ENCODE measurements around the gene CALML3.

Gene CALML3

GRCh38 chr10:5549462-5550249, 24.9 kb downstream of the CALML3 start:
- Histone ChIP-seq H3K36me3 (ENCODE audit: control insufficient read depth, low read depth, low read length) (no peaks in the 10 kb centered on the region), H3K9me3 (ENCODE audit: control insufficient read depth, low read depth, low read length) (no peaks in the 10 kb centered on the region), H3K4me3 (ENCODE audit: low read length) (no peak overlapping the region), H3K4me1 (ENCODE audit: control insufficient read depth, low read depth, low read length) (no peaks in the 10 kb centered on the region), H3K27ac (ENCODE audit: low read length) (no peak overlapping the region), H3K9ac (ENCODE audit: low read length) (no peak overlapping the region), H3K27me3 (ENCODE audit: control insufficient read depth, insufficient read depth, low read length) (no peaks in the 10 kb centered on the region)

- no peak overlapping the region for H3K9ac ChIP-seq (ENCODE audit: low read length)
- no peaks in the 10 kb centered on the region for H3K27me3 ChIP-seq (ENCODE audit: control insufficient read depth, insufficient read depth, low read length)
- H3K9me3 ChIP-seq (ENCODE audit: control insufficient read depth, low read depth, low read length) = no peaks in the 10 kb centered on the region
- no peaks in the 10 kb centered on the region for H3K4me1 ChIP-seq (ENCODE audit: control insufficient read depth, low read depth, low read length)
- H3K4me3 ChIP-seq (ENCODE audit: low read length) = no peak overlapping the region
- H3K36me3 ChIP-seq (ENCODE audit: control insufficient read depth, low read depth, low read length) = no peaks in the 10 kb centered on the region
- H3K27ac ChIP-seq (ENCODE audit: low read length) = no peak overlapping the region
Observed at GRCh38 chr10:5550250-5550545, 25.4 kb downstream of the CALML3 start.

- H3K4me3 ChIP-seq (ENCODE audit: low read length) = no peak overlapping the region
- H3K4me1 ChIP-seq (ENCODE audit: control insufficient read depth, low read depth, low read length) = no peaks in the 10 kb centered on the region
- no peak overlapping the region for H3K9ac ChIP-seq (ENCODE audit: low read length)
Observed at GRCh38 chr10:5550621-5551530, 26.1 kb downstream of the CALML3 start.

GRCh38 chr10:5551531-5552375, 27.0 kb downstream of the CALML3 start:
- Histone ChIP-seq H3K9ac (ENCODE audit: low read length) (no peak overlapping the region), H3K36me3 (ENCODE audit: control insufficient read depth, low read depth, low read length) (no peaks in the 10 kb centered on the region), H3K9me3 (ENCODE audit: control insufficient read depth, low read depth, low read length) (no peaks in the 10 kb centered on the region), H3K27me3 (ENCODE audit: control insufficient read depth, insufficient read depth, low read length) (no peaks in the 10 kb centered on the region), H3K4me3 (ENCODE audit: low read length) (no peak overlapping the region), H3K4me1 (ENCODE audit: control insufficient read depth, low read depth, low read length) (no peaks in the 10 kb centered on the region), H3K27ac (ENCODE audit: low read length) (no peak overlapping the region)

More at GRCh38 chr10:5550621-5551530, 26.1 kb downstream of the CALML3 start:
- H3K27ac ChIP-seq (ENCODE audit: low read length) = no peak overlapping the region
- no peaks in the 10 kb centered on the region for H3K9me3 ChIP-seq (ENCODE audit: control insufficient read depth, low read depth, low read length)
- H3K36me3 ChIP-seq (ENCODE audit: control insufficient read depth, low read depth, low read length) = no peaks in the 10 kb centered on the region
- no peaks in the 10 kb centered on the region for H3K27me3 ChIP-seq (ENCODE audit: control insufficient read depth, insufficient read depth, low read length)

GRCh38 chr10:5552376-5553321, 27.9 kb downstream of the CALML3 start:
- Histone ChIP-seq H3K4me3 (ENCODE audit: low read length) (no peak overlapping the region), H3K4me1 (ENCODE audit: control insufficient read depth, low read depth, low read length) (no peaks in the 10 kb centered on the region), H3K36me3 (ENCODE audit: control insufficient read depth, low read depth, low read length) (no peaks in the 10 kb centered on the region), H3K9me3 (ENCODE audit: control insufficient read depth, low read depth, low read length) (no peaks in the 10 kb centered on the region), H3K27ac (ENCODE audit: low read length) (no peak overlapping the region), H3K27me3 (ENCODE audit: control insufficient read depth, insufficient read depth, low read length) (no peaks in the 10 kb centered on the region), H3K9ac (ENCODE audit: low read length) (no peak overlapping the region)

- Histone ChIP-seq H3K27me3 (ENCODE audit: control insufficient read depth, insufficient read depth, low read length) (no peaks in the 10 kb centered on the region), H3K9ac (ENCODE audit: low read length) (no peak overlapping the region), H3K4me3 (ENCODE audit: low read length) (no peak overlapping the region), H3K36me3 (ENCODE audit: control insufficient read depth, low read depth, low read length) (no peaks in the 10 kb centered on the region), H3K27ac (ENCODE audit: low read length) (no peak overlapping the region), H3K4me1 (ENCODE audit: control insufficient read depth, low read depth, low read length) (no peaks in the 10 kb centered on the region), H3K9me3 (ENCODE audit: control insufficient read depth, low read depth, low read length) (no peaks in the 10 kb centered on the region)
Observed at GRCh38 chr10:5553400-5554170, 28.8 kb downstream of the CALML3 start.

GRCh38 chr10:5555021-5555510, 30.3 kb downstream of the CALML3 start:
- H3K36me3 ChIP-seq (ENCODE audit: control insufficient read depth, low read depth, low read length) = no peaks in the 10 kb centered on the region
- H3K27me3 ChIP-seq (ENCODE audit: control insufficient read depth, insufficient read depth, low read length) = no peaks in the 10 kb centered on the region
- H3K27ac ChIP-seq (ENCODE audit: low read length) = no peak overlapping the region
- no peaks in the 10 kb centered on the region for H3K4me1 ChIP-seq (ENCODE audit: control insufficient read depth, low read depth, low read length)
- H3K4me3 ChIP-seq (ENCODE audit: low read length) = no peak overlapping the region
- H3K9me3 ChIP-seq (ENCODE audit: control insufficient read depth, low read depth, low read length) = no peaks in the 10 kb centered on the region
- no peak overlapping the region for H3K9ac ChIP-seq (ENCODE audit: low read length)

GRCh38 chr10:5555881-5556280, 31.1 kb downstream of the CALML3 start:
- no peak overlapping the region for H3K27ac ChIP-seq (ENCODE audit: low read length)
- no peak overlapping the region for H3K4me3 ChIP-seq (ENCODE audit: low read length)
- H3K27me3 ChIP-seq (ENCODE audit: control insufficient read depth, insufficient read depth, low read length) = no peaks in the 10 kb centered on the region
- no peak overlapping the region for H3K9ac ChIP-seq (ENCODE audit: low read length)
- no peaks in the 10 kb centered on the region for H3K9me3 ChIP-seq (ENCODE audit: control insufficient read depth, low read depth, low read length)
- H3K4me1 ChIP-seq (ENCODE audit: control insufficient read depth, low read depth, low read length) = no peaks in the 10 kb centered on the region
- H3K36me3 ChIP-seq (ENCODE audit: control insufficient read depth, low read depth, low read length) = no peaks in the 10 kb centered on the region

- H3K36me3 ChIP-seq (ENCODE audit: control insufficient read depth, low read depth, low read length) = no peaks in the 10 kb centered on the region
- no peak overlapping the region for H3K27ac ChIP-seq (ENCODE audit: low read length)
- H3K27me3 ChIP-seq (ENCODE audit: control insufficient read depth, insufficient read depth, low read length) = no peaks in the 10 kb centered on the region
- no peak overlapping the region for H3K9ac ChIP-seq (ENCODE audit: low read length)
- H3K4me1 ChIP-seq (ENCODE audit: control insufficient read depth, low read depth, low read length) = no peaks in the 10 kb centered on the region
- no peaks in the 10 kb centered on the region for H3K9me3 ChIP-seq (ENCODE audit: control insufficient read depth, low read depth, low read length)
- no peak overlapping the region for H3K4me3 ChIP-seq (ENCODE audit: low read length)
Observed at GRCh38 chr10:5556576-5556975, 31.8 kb downstream of the CALML3 start.

GRCh38 chr10:5557040-5557721, 32.4 kb downstream of the CALML3 start:
- Histone ChIP-seq H3K9me3 (ENCODE audit: control insufficient read depth, low read depth, low read length) (no peaks in the 10 kb centered on the region), H3K9ac (ENCODE audit: low read length) (no peak overlapping the region), H3K4me3 (ENCODE audit: low read length) (no peak overlapping the region), H3K27ac (ENCODE audit: low read length) (no peak overlapping the region), H3K36me3 (ENCODE audit: control insufficient read depth, low read depth, low read length) (no peaks in the 10 kb centered on the region), H3K4me1 (ENCODE audit: control insufficient read depth, low read depth, low read length) (no peaks in the 10 kb centered on the region), H3K27me3 (ENCODE audit: control insufficient read depth, insufficient read depth, low read length) (no peaks in the 10 kb centered on the region)

All from iPS-18a (cell line).